ENCODE results near the gene NLRP8. TPM values are rescaled to one million over a fixed set of nuclear protein-coding genes. Genes with fewer than 3 reads are reported as not detected.

The NLRP8 gene
- total and polyA plus RNA-seq, 2 experiments from 2014 or later = not detected

GRCh38 chr19:55909801-55910200 is 37.8 kb upstream of the NLRP8 start (continued):
- TF ChIP-seq ZNF462 (CRISPR knock-in tag; IDR thresholded peaks at IDR 0.05) (no peak), CTCF (conservative IDR thresholded peaks at IDR 0.05; ENCODE audit: low read depth in 2 of 2) (no peak)

- peaks cover 98% of the 10 kb centered on the region for H3K9me3 Mint-ChIP-seq
- H3K4me2 ChIP-seq = no peak overlapping the region
- no peaks in the 10 kb centered on the region for H3F3A ChIP-seq (replicated peaks; ENCODE audit: low read depth)
- no peaks in the 10 kb centered on the region for H3K4me1 Mint-ChIP-seq
- H3K9me2 ChIP-seq (ENCODE audit: insufficient read depth) = no peaks in the 10 kb centered on the region
- H3K4me1 ChIP-seq (ENCODE audit: insufficient read depth) = no peaks in the 10 kb centered on the region
- H3K27me3 Mint-ChIP-seq (ENCODE audit: insufficient read depth, low read depth, poor library complexity) = no peaks in the 10 kb centered on the region
- ATAC-seq (no peak), DNase-seq (ENCODE audit: low spot score) (no peak)
- H4K20me1 ChIP-seq (replicated peaks; ENCODE audit: insufficient read depth) = no peaks in the 10 kb centered on the region
- peaks cover 42% of the 10 kb centered on the region for H3K36me3 Mint-ChIP-seq (ENCODE audit: low read depth)
- no peak overlapping the region for H3K4me3 Mint-ChIP-seq
- peaks cover 6% of the 10 kb centered on the region for H3K36me3 ChIP-seq (ENCODE audit: insufficient read depth)
- no peak overlapping the region for H3K4me3 ChIP-seq
- H3K27ac Mint-ChIP-seq = no peak overlapping the region
- H3K27ac ChIP-seq (ENCODE audit: low read depth) = no peak overlapping the region
- no peaks in the 10 kb centered on the region for H3K79me2 ChIP-seq (replicated peaks; ENCODE audit: insufficient read depth)
- no peaks in the 10 kb centered on the region for H3K27me3 ChIP-seq (ENCODE audit: insufficient read depth)
- H2AFZ ChIP-seq = no peak overlapping the region
- TF ChIP-seq ZNF114 (CRISPR knock-in tag; IDR thresholded peaks at IDR 0.05) = no peak
- TF ChIP-seq CREB1 (CRISPR knock-in tag; IDR thresholded peaks at IDR 0.05; ENCODE audit: low read depth) = no peak
- no peak for TF ChIP-seq ETS1 (IDR thresholded peaks at IDR 0.05)
- TF ChIP-seq ZNF462 (CRISPR knock-in tag; IDR thresholded peaks at IDR 0.05) = no peak
- TF ChIP-seq STAT1 (IDR thresholded peaks at IDR 0.05; ENCODE audit: unreplicated experiment) = no peak
These were observed 34.7 kb upstream of the NLRP8 start for GRCh38 chr19:55912916-55913315.
